K562 (cell line): ENCODE data around the gene P2RY8. TPM values are rescaled to one million over a fixed set of nuclear protein-coding genes. Genes with fewer than 3 reads are reported as not detected.

Experiments used
- CCAR2 ChIP-seq: fragments of 200-400 bp; formaldehyde crosslinking; IDR thresholded peaks from 2 replicates; pipeline ENCODE4 v1.6.1; 2017; ENCODE audit warnings: mild to moderate bottlenecking, low read depth, low read length
- CREBBP ChIP-seq: IDR thresholded peaks from one replicate; pipeline ENCODE4 v1.6.1; 2012; ENCODE audit warnings: low read depth, mild to moderate bottlenecking, control low read depth, inconsistent platforms, low read length
- CSDE1 ChIP-seq, 2 experiments: fragments of 450-650 bp; IDR thresholded peaks; 2 replicates each; pipeline ENCODE4 v1.6.1; 2016; ENCODE audit warnings: mild to moderate bottlenecking in 1 of 2
- ETV1 ChIP-seq: fragments of 450-650 bp; conservative IDR thresholded peaks from 2 replicates; pipeline ENCODE4 v1.6.1; 2016; ENCODE audit warnings: missing genetic modification characterization, control low read depth, low read depth, missing compliant biosample characterization
- FOS ChIP-seq: IDR thresholded peaks from 3 replicates; pipeline ENCODE4 v1.6.1; 2011; ENCODE audit not compliant: insufficient read length; ENCODE audit errors: extremely low read depth
- FOSL1 ChIP-seq: fragments of 200-800 bp; sonication (Bioruptor generic); conservative IDR thresholded peaks from 2 replicates; pipeline ENCODE4 v1.6.1; 2016; ENCODE audit warnings: missing genetic modification characterization, missing compliant biosample characterization
- HMG20A ChIP-seq: fragments of 450-650 bp; formaldehyde crosslinking; conservative IDR thresholded peaks from 2 replicates; pipeline ENCODE4 v1.4.0; 2020; ENCODE audit warnings: mild to moderate bottlenecking, mixed read lengths
- HNRNPK ChIP-seq: fragments of 200-400 bp; formaldehyde crosslinking; IDR thresholded peaks from one replicate; pipeline ENCODE4 v1.6.1; 2018; ENCODE audit warnings: mild to moderate bottlenecking, low read depth, low read length; ENCODE audit not compliant: poor library complexity, severe bottlenecking
- LARP7 ChIP-seq: fragments of 450-650 bp; IDR thresholded peaks from 2 replicates; pipeline ENCODE4 v1.6.1; 2016
- MEF2A ChIP-seq: IDR thresholded peaks from 2 replicates; pipeline ENCODE4 v1.6.1; 2011; ENCODE audit warnings: low read depth, mild to moderate bottlenecking, low read length, moderate library complexity; ENCODE audit not compliant: control insufficient read depth
- SNIP1 ChIP-seq: fragments of 450-650 bp; IDR thresholded peaks from 2 replicates; pipeline ENCODE4 v1.7.1; 2017; ENCODE audit warnings: low read depth, mild to moderate bottlenecking
- TBL1XR1 ChIP-seq, 2 experiments: IDR thresholded peaks; 2 replicates each; pipeline ENCODE4 v1.6.1; 2012; ENCODE audit warnings: improper control_type of control experiment in 2 of 2, low read length in 2 of 2, mild to moderate bottlenecking in 1 of 2
- TEAD4 ChIP-seq, 2 experiments: sonication (generic) in 1 of 2; formaldehyde crosslinking in 1 of 2; IDR thresholded peaks; 2 replicates each; pipeline versions ENCODE4 v1.6.1 to v1.8.0; 2012 to 2022; ENCODE audit warnings: borderline replicate concordance in 1 of 2, inconsistent platforms in 1 of 2, low read length in 1 of 2, mild to moderate bottlenecking in 1 of 2, missing genetic modification reagents in 1 of 2
- TRIM24 ChIP-seq, 2 experiments: fragments of 450-650 bp; IDR thresholded peaks; 2 replicates each; pipeline ENCODE4 v1.6.1; 2016
- ZNF586 ChIP-seq: fragments of 450-650 bp; formaldehyde crosslinking; conservative IDR thresholded peaks from 2 replicates; pipeline ENCODE4 v1.4.0; 2020; ENCODE audit warnings: mild to moderate bottlenecking, moderate library complexity
- ZNF79 ChIP-seq: fragments of 250-450 bp; sonication (Bioruptor Pico); IDR thresholded peaks from 2 replicates; pipeline ENCODE4 v1.4.0; 2020; ENCODE audit warnings: low read depth, mild to moderate bottlenecking, moderate library complexity
- polyA plus RNA-seq, 8 experiments: library from polyadenylated mRNA; depleted of rRNA in 4 of 8; stranded (reverse) in 5 of 8; unstranded in 3 of 8; fragments of >200 nt; fragmentation: Nextera tagmentation in 2 of 8; fragmentation: Illumina TruSeq in 1 of 8; extraction: Ambion mirVana in 2 of 8; extraction: Trizol in 1 of 8; gene quantifications; 2 replicates each; pipeline versions ENCODE4 v1.2.1 to v1.2.3, GENCODE V29; 2011 to 2014; ENCODE audit warnings: inconsistent platforms in 1 of 8, missing spikeins in 1 of 8
- total RNA-seq, 7 experiments: library from RNA; depleted of rRNA in 6 of 7; stranded (reverse); fragments of >200 nt in 6 of 7; fragmentation: Illumina TruSeq in 2 of 7; extraction: Trizol in 2 of 7; gene quantifications; 2 replicates each; pipeline versions ENCODE4 v1.2.1 to v1.2.3, GENCODE V29; 2011 to 2021; ENCODE audit warnings: low replicate concordance in 1 of 7
- TF ChIP-seq, protein P1 (sequence below): fragments of 250-450 bp; sonication (Bioruptor Pico); IDR thresholded peaks from 2 replicates; pipeline ENCODE4 v1.5.0; 2021; ENCODE audit warnings: mild to moderate bottlenecking, borderline replicate concordance
- TF ChIP-seq, protein P2 (sequence below): fragments of 250-450 bp; sonication (Bioruptor Pico); IDR thresholded peaks from 2 replicates; pipeline ENCODE4 v1.4.0; 2020; ENCODE audit warnings: mild to moderate bottlenecking, moderate library complexity
- TF ChIP-seq, protein P3 (sequence below): fragments of 200-800 bp; sonication (Bioruptor generic); IDR thresholded peaks from 2 replicates; pipeline ENCODE4 v1.6.1; 2017; ENCODE audit warnings: missing genetic modification characterization, missing compliant biosample characterization
- TF ChIP-seq, protein P4 (sequence below): fragments of 450-650 bp; formaldehyde crosslinking; IDR thresholded peaks from 2 replicates; pipeline ENCODE4 v1.4.0; 2020; ENCODE audit warnings: mild to moderate bottlenecking, moderate library complexity
- TF ChIP-seq, protein P5 (sequence below): fragments of 250-450 bp; sonication (Bioruptor Pico); IDR thresholded peaks from 2 replicates; pipeline ENCODE4 v1.8.0; 2022; ENCODE audit warnings: inconsistent platforms, mild to moderate bottlenecking, moderate library complexity, borderline replicate concordance

Gene P2RY8
- total and polyA plus RNA-seq, 9 of the 15 experiments (the other 6 are each of a cell fraction or from before 2014, with no cell fraction given) = 0.04 to 0.69 (median 0.08) TPM; not detected in 3

DNA sequence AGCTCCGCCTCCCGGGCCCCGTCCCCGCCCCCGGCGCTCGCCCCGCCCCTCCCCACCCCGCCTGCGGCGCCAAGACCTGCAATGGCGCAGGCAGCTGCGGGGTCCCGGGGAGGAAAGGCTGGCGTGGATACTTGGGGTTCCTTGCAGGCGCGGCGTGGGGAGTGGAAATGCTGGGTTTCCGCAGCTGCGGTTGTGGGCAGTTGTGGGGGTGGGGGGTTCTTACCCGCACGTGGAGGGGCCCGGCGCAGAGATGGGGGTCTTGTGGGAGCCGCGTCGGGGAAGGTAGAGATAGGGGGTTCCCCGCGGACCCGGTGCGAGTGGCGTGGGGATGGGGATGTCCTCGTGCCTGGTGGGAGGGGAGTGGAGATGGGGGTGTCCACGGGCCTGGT lies 83.6 kb downstream of the P2RY8 start (continued):
- TF ChIP-seq, protein P1, sequence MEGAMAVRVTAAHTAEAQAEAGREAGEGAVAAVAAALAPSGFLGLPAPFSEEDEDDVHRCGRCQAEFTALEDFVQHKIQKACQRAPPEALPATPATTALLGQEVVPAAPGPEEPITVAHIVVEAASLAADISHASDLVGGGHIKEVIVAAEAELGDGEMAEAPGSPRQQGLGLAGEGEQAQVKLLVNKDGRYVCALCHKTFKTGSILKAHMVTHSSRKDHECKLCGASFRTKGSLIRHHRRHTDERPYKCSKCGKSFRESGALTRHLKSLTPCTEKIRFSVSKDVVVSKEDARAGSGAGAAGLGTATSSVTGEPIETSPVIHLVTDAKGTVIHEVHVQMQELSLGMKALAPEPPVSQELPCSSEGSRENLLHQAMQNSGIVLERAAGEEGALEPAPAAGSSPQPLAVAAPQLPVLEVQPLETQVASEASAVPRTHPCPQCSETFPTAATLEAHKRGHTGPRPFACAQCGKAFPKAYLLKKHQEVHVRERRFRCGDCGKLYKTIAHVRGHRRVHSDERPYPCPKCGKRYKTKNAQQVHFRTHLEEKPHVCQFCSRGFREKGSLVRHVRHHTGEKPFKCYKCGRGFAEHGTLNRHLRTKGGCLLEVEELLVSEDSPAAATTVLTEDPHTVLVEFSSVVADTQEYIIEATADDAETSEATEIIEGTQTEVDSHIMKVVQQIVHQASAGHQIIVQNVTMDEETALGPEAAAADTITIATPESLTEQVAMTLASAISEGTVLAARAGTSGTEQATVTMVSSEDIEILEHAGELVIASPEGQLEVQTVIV (CRISPR knock-in tag) = no peak
- TF ChIP-seq CCAR2 (no peak), CSDE1 (IDR thresholded peaks at IDR 0.05) (no peak), MEF2A (no peak), HMG20A (CRISPR knock-in tag) (no peak), LARP7 (no peak), HNRNPK (no peak), ZNF586 (CRISPR knock-in tag) (no peak), FOSL1 (tag) (no peak), TRIM24 (IDR thresholded peaks at IDR 0.05) (no peak), FOS (no peak), CREBBP (no peak), SNIP1 (no peak), TBL1XR1 (IDR thresholded peaks at IDR 0.05; ENCODE audit: low read length in 2 of 2) (no peak), ZNF79 (CRISPR knock-in tag) (no peak), ETV1 (tag) (no peak), TEAD4 (IDR thresholded peaks at IDR 0.05; ENCODE audit: low read length) (no peak), TEAD4 (CRISPR knock-in tag; IDR thresholded peaks at IDR 0.05; ENCODE audit: borderline replicate concordance) (no peak)
- TF ChIP-seq, protein P2, sequence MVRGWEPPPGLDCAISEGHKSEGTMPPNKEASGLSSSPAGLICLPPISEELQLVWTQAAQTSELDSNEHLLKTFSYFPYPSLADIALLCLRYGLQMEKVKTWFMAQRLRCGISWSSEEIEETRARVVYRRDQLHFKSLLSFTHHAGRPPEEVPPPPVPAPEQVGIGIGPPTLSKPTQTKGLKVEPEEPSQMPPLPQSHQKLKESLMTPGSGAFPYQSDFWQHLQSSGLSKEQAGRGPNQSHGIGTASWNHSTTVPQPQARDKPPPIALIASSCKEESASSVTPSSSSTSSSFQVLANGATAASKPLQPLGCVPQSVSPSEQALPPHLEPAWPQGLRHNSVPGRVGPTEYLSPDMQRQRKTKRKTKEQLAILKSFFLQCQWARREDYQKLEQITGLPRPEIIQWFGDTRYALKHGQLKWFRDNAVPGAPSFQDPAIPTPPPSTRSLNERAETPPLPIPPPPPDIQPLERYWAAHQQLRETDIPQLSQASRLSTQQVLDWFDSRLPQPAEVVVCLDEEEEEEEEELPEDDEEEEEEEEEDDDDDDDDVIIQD (CRISPR knock-in tag) = no peak
- TF ChIP-seq, protein P3, sequence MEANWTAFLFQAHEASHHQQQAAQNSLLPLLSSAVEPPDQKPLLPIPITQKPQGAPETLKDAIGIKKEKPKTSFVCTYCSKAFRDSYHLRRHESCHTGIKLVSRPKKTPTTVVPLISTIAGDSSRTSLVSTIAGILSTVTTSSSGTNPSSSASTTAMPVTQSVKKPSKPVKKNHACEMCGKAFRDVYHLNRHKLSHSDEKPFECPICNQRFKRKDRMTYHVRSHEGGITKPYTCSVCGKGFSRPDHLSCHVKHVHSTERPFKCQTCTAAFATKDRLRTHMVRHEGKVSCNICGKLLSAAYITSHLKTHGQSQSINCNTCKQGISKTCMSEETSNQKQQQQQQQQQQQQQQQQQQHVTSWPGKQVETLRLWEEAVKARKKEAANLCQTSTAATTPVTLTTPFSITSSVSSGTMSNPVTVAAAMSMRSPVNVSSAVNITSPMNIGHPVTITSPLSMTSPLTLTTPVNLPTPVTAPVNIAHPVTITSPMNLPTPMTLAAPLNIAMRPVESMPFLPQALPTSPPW (CRISPR knock-in tag) = peak; percentile 59; the same call in 1 of the 2 replicates
- TF ChIP-seq, protein P4, sequence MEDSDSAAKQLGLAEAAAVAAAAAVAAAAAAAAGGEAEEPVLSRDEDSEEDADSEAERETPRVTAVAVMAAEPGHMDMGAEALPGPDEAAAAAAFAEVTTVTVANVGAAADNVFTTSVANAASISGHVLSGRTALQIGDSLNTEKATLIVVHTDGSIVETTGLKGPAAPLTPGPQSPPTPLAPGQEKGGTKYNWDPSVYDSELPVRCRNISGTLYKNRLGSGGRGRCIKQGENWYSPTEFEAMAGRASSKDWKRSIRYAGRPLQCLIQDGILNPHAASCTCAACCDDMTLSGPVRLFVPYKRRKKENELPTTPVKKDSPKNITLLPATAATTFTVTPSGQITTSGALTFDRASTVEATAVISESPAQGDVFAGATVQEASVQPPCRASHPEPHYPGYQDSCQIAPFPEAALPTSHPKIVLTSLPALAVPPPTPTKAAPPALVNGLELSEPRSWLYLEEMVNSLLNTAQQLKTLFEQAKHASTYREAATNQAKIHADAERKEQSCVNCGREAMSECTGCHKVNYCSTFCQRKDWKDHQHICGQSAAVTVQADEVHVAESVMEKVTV (CRISPR knock-in tag) = no peak
- TF ChIP-seq, protein P5, sequence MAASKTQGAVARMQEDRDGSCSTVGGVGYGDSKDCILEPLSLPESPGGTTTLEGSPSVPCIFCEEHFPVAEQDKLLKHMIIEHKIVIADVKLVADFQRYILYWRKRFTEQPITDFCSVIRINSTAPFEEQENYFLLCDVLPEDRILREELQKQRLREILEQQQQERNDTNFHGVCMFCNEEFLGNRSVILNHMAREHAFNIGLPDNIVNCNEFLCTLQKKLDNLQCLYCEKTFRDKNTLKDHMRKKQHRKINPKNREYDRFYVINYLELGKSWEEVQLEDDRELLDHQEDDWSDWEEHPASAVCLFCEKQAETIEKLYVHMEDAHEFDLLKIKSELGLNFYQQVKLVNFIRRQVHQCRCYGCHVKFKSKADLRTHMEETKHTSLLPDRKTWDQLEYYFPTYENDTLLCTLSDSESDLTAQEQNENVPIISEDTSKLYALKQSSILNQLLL (CRISPR knock-in tag) = no peak
